Transverse colon (tissue), 3 donors: ENCODE results near the gene SNX11.

Source experiments
- EP300 ChIP-seq: sonication (generic); formaldehyde crosslinking; IDR thresholded peaks from one replicate; pipeline ENCODE4 v1.6.1; 2017; ENCODE audit warnings: antibody characterized with exemption, low read depth
- POLR2A ChIP-seq: fragments of 450-650 bp; IDR thresholded peaks from one replicate; pipeline ENCODE4 v1.6.1; 2016; ENCODE audit warnings: antibody characterized with exemption, mild to moderate bottlenecking, moderate library complexity
- TF ChIP-seq, protein P1 (sequence below), 5 experiments: fragments of 200-600 bp in 3 of 5; fragments of 450-650 bp in 2 of 5; sonication (generic) in 3 of 5; IDR thresholded peaks; 1 replicate in 2 of 5; 2 replicates in 3 of 5; pipeline ENCODE4 v1.5.1; 2016 to 2017; ENCODE audit warnings: antibody characterized with exemption in 5 of 5, inconsistent platforms in 3 of 5, mild to moderate bottlenecking in 2 of 5, moderate library complexity in 1 of 5

DNA sequence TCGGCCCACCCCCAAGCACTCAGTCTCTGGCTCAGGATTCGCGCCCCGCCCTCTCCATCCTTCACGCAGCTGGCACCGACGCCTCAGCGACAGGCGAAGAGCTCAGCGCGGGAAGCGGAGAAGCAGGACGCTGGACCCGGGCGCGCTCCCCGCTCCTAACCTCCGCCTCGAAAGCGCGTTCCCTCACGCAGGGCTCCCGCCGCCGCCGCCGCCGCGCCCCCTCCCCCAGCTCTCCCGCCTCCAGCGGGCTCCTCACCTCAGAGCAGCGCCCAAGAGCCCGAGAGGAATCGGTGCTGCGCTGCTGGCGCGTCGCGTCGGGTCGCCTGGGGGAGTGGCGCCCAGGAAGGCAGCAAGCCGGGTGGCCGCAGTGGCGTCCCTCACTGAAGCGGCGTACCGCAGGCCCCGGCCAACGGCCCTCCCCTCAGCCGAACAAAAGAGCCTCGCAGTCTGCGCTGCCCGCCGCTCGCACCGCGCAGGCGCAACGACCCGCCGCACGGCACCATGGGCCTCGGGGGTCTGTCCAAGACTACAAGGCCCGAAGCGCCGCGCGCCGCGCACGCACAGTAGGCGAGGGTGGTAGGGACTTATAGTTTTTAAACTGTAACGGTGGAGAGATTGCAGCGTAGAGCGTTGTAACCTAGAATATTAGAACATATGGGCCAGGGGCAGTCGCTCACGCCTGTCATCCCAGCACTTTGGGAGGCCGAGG, 6.4 kb upstream of the SNX11 start, which contains the start of gene CBX1:
- TF ChIP-seq, protein P1, sequence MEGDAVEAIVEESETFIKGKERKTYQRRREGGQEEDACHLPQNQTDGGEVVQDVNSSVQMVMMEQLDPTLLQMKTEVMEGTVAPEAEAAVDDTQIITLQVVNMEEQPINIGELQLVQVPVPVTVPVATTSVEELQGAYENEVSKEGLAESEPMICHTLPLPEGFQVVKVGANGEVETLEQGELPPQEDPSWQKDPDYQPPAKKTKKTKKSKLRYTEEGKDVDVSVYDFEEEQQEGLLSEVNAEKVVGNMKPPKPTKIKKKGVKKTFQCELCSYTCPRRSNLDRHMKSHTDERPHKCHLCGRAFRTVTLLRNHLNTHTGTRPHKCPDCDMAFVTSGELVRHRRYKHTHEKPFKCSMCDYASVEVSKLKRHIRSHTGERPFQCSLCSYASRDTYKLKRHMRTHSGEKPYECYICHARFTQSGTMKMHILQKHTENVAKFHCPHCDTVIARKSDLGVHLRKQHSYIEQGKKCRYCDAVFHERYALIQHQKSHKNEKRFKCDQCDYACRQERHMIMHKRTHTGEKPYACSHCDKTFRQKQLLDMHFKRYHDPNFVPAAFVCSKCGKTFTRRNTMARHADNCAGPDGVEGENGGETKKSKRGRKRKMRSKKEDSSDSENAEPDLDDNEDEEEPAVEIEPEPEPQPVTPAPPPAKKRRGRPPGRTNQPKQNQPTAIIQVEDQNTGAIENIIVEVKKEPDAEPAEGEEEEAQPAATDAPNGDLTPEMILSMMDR (IDR thresholded peaks at IDR 0.05): no peak
- TF ChIP-seq POLR2A (peak; percentile 42), EP300 (no peak)
